GM23338 (cell line): ENCODE measurements around the gene COL25A1. TPM values are rescaled to one million over a fixed set of nuclear protein-coding genes. Genes with fewer than 3 reads are reported as not detected.
"Not testable (repeated sequence)": the region's sequence is repeated elsewhere in the genome, so short reads cannot be mapped to it uniquely, and the experiment has no call there.

ENCODE experiments used
- ATAC-seq: fragments of 200-7000 bp; cut with Tn5 transposase; 3 replicates; pipeline ENCODE4 v1.9.1; 2020
- DNase-seq: peaks from one replicate; pipeline ENCODE4 v3.0.0-alpha.2; 2015; ENCODE audit warnings: low spot score
- H2AFZ ChIP-seq: fragments of 200-600 bp; sonication (generic); 2 replicates; pipeline ENCODE4 v1.8.0; 2016; ENCODE audit warnings: antibody characterized with exemption, mild to moderate bottlenecking, moderate library complexity
- H3F3A ChIP-seq: fragments of 200-600 bp; sonication (generic); replicated peaks from 2 replicates; pipeline ENCODE4 v1.8.0; 2017; ENCODE audit warnings: antibody characterized with exemption, mixed run types, low read depth
- H3K27ac ChIP-seq: fragments of 200-600 bp; sonication (generic); 2 replicates; pipeline ENCODE4 v1.6.1; 2016; ENCODE audit warnings: low read depth
- H3K27me3 ChIP-seq: fragments of 200-600 bp; sonication (generic); 2 replicates; pipeline ENCODE4 v1.8.0; 2016; ENCODE audit warnings: mild to moderate bottlenecking, mixed run types, moderate library complexity; ENCODE audit not compliant: insufficient read depth
- H3K36me3 ChIP-seq: fragments of 200-600 bp; sonication (generic); 2 replicates; pipeline ENCODE4 v1.8.0; 2016; ENCODE audit warnings: mild to moderate bottlenecking; ENCODE audit not compliant: insufficient read depth
- H3K4me1 ChIP-seq: fragments of 200-600 bp; sonication (generic); 2 replicates; pipeline ENCODE4 v1.8.0; 2016; ENCODE audit warnings: mild to moderate bottlenecking, moderate library complexity; ENCODE audit not compliant: insufficient read depth
- H3K4me2 ChIP-seq: fragments of 200-600 bp; sonication (generic); 2 replicates; pipeline ENCODE4 v1.7.1; 2017; ENCODE audit warnings: mixed run types
- H3K4me3 ChIP-seq: fragments of 200-600 bp; sonication (generic); 2 replicates; pipeline ENCODE4 v1.6.1; 2016; ENCODE audit warnings: mixed run types
- H3K79me2 ChIP-seq: fragments of 200-600 bp; sonication (generic); replicated peaks from 2 replicates; pipeline ENCODE4 v1.8.0; 2017; ENCODE audit warnings: mild to moderate bottlenecking; ENCODE audit not compliant: insufficient read depth
- H3K9me2 ChIP-seq: fragments of 200-600 bp; sonication (generic); 2 replicates; pipeline ENCODE4 v1.8.0; 2017; ENCODE audit not compliant: insufficient read depth
- H4K20me1 ChIP-seq: fragments of 200-600 bp; sonication (generic); replicated peaks from 2 replicates; pipeline ENCODE4 v1.8.0; 2017; ENCODE audit warnings: mild to moderate bottlenecking; ENCODE audit not compliant: insufficient read depth
- H3K27ac Mint-ChIP-seq: 2 replicates; pipeline ENCODE4 v1.8.0; 2020; ENCODE audit warnings: inconsistent platforms, mild to moderate bottlenecking, moderate library complexity, mixed read lengths
- H3K27me3 Mint-ChIP-seq: 3 replicates; pipeline ENCODE4 v1.8.0; 2022; ENCODE audit warnings: low read depth, mild to moderate bottlenecking, moderate library complexity, mixed read lengths, inconsistent platforms; ENCODE audit not compliant: insufficient read depth, poor library complexity
- H3K36me3 Mint-ChIP-seq: 3 replicates; pipeline ENCODE4 v1.8.0; 2021; ENCODE audit warnings: low read depth, mild to moderate bottlenecking, inconsistent platforms, moderate library complexity, mixed read lengths
- H3K4me1 Mint-ChIP-seq: 3 replicates; pipeline ENCODE4 v1.8.0; 2020; ENCODE audit warnings: mild to moderate bottlenecking, inconsistent platforms, mixed read lengths
- H3K4me3 Mint-ChIP-seq: 3 replicates; pipeline ENCODE4 v1.8.0; 2021; ENCODE audit warnings: moderate library complexity, mild to moderate bottlenecking, inconsistent platforms, mixed read lengths
- H3K9me3 Mint-ChIP-seq: 3 replicates; pipeline ENCODE4 v1.8.0; 2020; ENCODE audit warnings: moderate library complexity, mild to moderate bottlenecking, inconsistent platforms, mixed read lengths
- CREB1 ChIP-seq: fragments of 250-450 bp; sonication (Bioruptor Pico); IDR thresholded peaks from 2 replicates; pipeline ENCODE4 v1.5.0; 2020; ENCODE audit warnings: low read depth, mild to moderate bottlenecking, moderate library complexity
- EZH2 ChIP-seq: fragments of 200-600 bp; sonication (generic); IDR thresholded peaks from one replicate; pipeline ENCODE4 v1.8.0; 2017; ENCODE audit warnings: antibody characterized with exemption, mild to moderate bottlenecking, low read depth; ENCODE audit not compliant: unreplicated experiment
- JUNB ChIP-seq: IDR thresholded peaks from one replicate; pipeline ENCODE4 v1.6.1; 2016; ENCODE audit warnings: antibody characterized with exemption; ENCODE audit not compliant: unreplicated experiment
- NANOG ChIP-seq: IDR thresholded peaks from 2 replicates; pipeline ENCODE4 v1.6.1; 2016; ENCODE audit warnings: antibody characterized with exemption, borderline replicate concordance
- POLR2AphosphoS5 ChIP-seq: IDR thresholded peaks from 2 replicates; pipeline ENCODE4 v1.6.1; 2016; ENCODE audit warnings: antibody characterized with exemption, low read depth
- REST ChIP-seq: IDR thresholded peaks from one replicate; pipeline ENCODE4 v1.6.1; 2018; ENCODE audit warnings: antibody characterized with exemption; ENCODE audit not compliant: unreplicated experiment
- ZNF114 ChIP-seq: fragments of 250-450 bp; sonication (Bioruptor Pico); IDR thresholded peaks from 2 replicates; pipeline ENCODE4 v1.5.0; 2020; ENCODE audit warnings: mild to moderate bottlenecking, moderate library complexity
- ZNF462 ChIP-seq: fragments of 250-450 bp; sonication (Bioruptor Pico); IDR thresholded peaks from 2 replicates; pipeline ENCODE4 v1.5.0; 2020; ENCODE audit warnings: mild to moderate bottlenecking, moderate library complexity
- polyA plus RNA-seq: library from polyadenylated mRNA; unstranded; fragments of >200 nt; fragmentation: Nextera tagmentation; extraction: Ambion mirVana; gene quantifications from 2 replicates; pipeline ENCODE4 v1.2.1, GENCODE V29; 2016
- total RNA-seq: library from RNA; depleted of rRNA; stranded (reverse); fragments of >200 nt; shearing (Covaris generic); gene quantifications from 2 replicates; pipeline ENCODE4 v1.2.3, GENCODE V29; 2014

Gene COL25A1
- total and polyA plus RNA-seq, 2 experiments from 2014 or later: 3.9 to 5.6 TPM

- Histone ChIP-seq H3K9me2 (no peaks in the 10 kb centered on the region), H3K36me3 (peaks cover 5% of the 10 kb centered on the region; the same call in 1 of the 2 replicates), H2AFZ (no peak overlapping the region), H3K27ac (no peak overlapping the region), H3K4me1 (no peaks in the 10 kb centered on the region), H3K27me3 (no peaks in the 10 kb centered on the region), H4K20me1 (no peaks in the 10 kb centered on the region), H3K79me2 (no peaks in the 10 kb centered on the region), H3K4me2 (no peak overlapping the region), H3K4me3 (no peak overlapping the region), H3F3A (no peaks in the 10 kb centered on the region)
- TF ChIP-seq ZNF462 (CRISPR knock-in tag) (no peak), POLR2AphosphoS5 (no peak), JUNB (no peak), CREB1 (CRISPR knock-in tag) (no peak), NANOG (no peak), ZNF114 (CRISPR knock-in tag) (no peak), REST (no peak), EZH2 (no peak)
- Mint-ChIP-seq H3K4me1 (no peaks in the 10 kb centered on the region), H3K27me3 (no peaks in the 10 kb centered on the region), H3K4me3 (no peak overlapping the region), H3K27ac (no peak overlapping the region), H3K9me3 (peaks cover 18% of the 10 kb centered on the region), H3K36me3 (peaks cover 14% of the 10 kb centered on the region)
- ATAC-seq (no peak), DNase-seq (no peak)
These were observed 279.5 kb downstream of the COL25A1 start for GRCh38 chr4:109022961-109023360.

- Mint-ChIP-seq H3K36me3 (peaks cover 15% of the 10 kb centered on the region), H3K9me3 (peaks cover 26% of the 10 kb centered on the region)
- H3F3A ChIP-seq, H3K79me2 ChIP-seq, H2AFZ ChIP-seq, H3K27me3 ChIP-seq, H3K4me3 ChIP-seq, H3K4me3 Mint-ChIP-seq, H3K4me1 ChIP-seq, DNase-seq, H3K36me3 ChIP-seq, H3K27ac Mint-ChIP-seq, H3K4me1 Mint-ChIP-seq, H3K9me2 ChIP-seq, H3K4me2 ChIP-seq, H4K20me1 ChIP-seq, ATAC-seq, H3K27ac ChIP-seq, H3K27me3 Mint-ChIP-seq: not testable (repeated sequence)
These were observed 280.8 kb downstream of the COL25A1 start for GRCh38 chr4:109021630-109022029.
